ENCODE measurements around the gene CD8A.

GRCh38 chr2:86821306-86821705 is 30.6 kb upstream of the CD8A start:
- TF ChIP-seq CTCF (IDR thresholded peaks at IDR 0.05; ENCODE audit: low read depth, low read length, poor library complexity, severe bottlenecking): no peak
- no peak for TF ChIP-seq EZH2phosphoT487 (IDR thresholded peaks at IDR 0.05; ENCODE audit: borderline replicate concordance, low read length)
